Neutrophil (primary cell): ENCODE measurements around the gene TMPRSS9.
A peak's percentile ranks its signal among the peaks of the same experiment; 100 is the strongest.
"Not testable (repeated sequence)": the region's sequence is repeated elsewhere in the genome, so short reads cannot be mapped to it uniquely, and the experiment has no call there.

Experiments used
- H3K27ac ChIP-seq: fragments of 200-600 bp; sonication (generic); 2 replicates; pipeline ENCODE4 v1.5.1; 2016; ENCODE audit warnings: mild to moderate bottlenecking, moderate library complexity
- H3K27me3 ChIP-seq: fragments of 200-600 bp; sonication (generic); 2 replicates; pipeline ENCODE4 v1.6.0; 2016; ENCODE audit warnings: mild to moderate bottlenecking
- H3K36me3 ChIP-seq: fragments of 200-600 bp; sonication (generic); 2 replicates; pipeline ENCODE4 v1.5.1; 2017
- H3K4me1 ChIP-seq, 2 experiments: fragments of 200-600 bp in 1 of 2; sonication (generic) in 1 of 2; 1 replicate in 1 of 2; 2 replicates in 1 of 2; pipeline versions ENCODE4 v1.5.1 to v1.6.1; 2013 to 2016; ENCODE audit warnings: low read depth in 1 of 2, low read length in 1 of 2, mild to moderate bottlenecking in 1 of 2, moderate library complexity in 1 of 2; ENCODE audit not compliant: control insufficient read depth in 1 of 2, insufficient read depth in 1 of 2
- H3K4me3 ChIP-seq, 2 experiments: fragments of 200-600 bp in 1 of 2; sonication (generic) in 1 of 2; 1 replicate in 1 of 2; 2 replicates in 1 of 2; pipeline ENCODE4 v1.5.1; 2013 to 2016; ENCODE audit warnings: low read depth in 1 of 2, low read length in 1 of 2, mild to moderate bottlenecking in 1 of 2, moderate library complexity in 1 of 2
- H3K9me3 ChIP-seq: fragments of 200-600 bp; sonication (generic); 2 replicates; pipeline ENCODE4 v1.5.1; 2016
- CTCF ChIP-seq: fragments of 200-600 bp; sonication (generic); IDR thresholded peaks from 2 replicates; pipeline ENCODE4 v1.5.1; 2016; ENCODE audit warnings: antibody characterized with exemption

The TMPRSS9 gene

GRCh38 chr19:2469102-2469914 lies 109.2 kb downstream of the TMPRSS9 start:
- TF ChIP-seq CTCF, result no peak
- no peak overlapping the region for H3K4me3 ChIP-seq
- no peaks in the 10 kb centered on the region for H3K36me3 ChIP-seq
- no peak overlapping the region for H3K27ac ChIP-seq
- H3K27me3 ChIP-seq, result no peaks in the 10 kb centered on the region
- H3K9me3 ChIP-seq, result no peaks in the 10 kb centered on the region
- peaks cover 2 to 3% of the 10 kb centered on the region in 2 experiments for H3K4me1 ChIP-seq

- not testable (repeated sequence) for H3K4me3 ChIP-seq, H3K36me3 ChIP-seq, H3K27me3 ChIP-seq, H3K9me3 ChIP-seq, H3K27ac ChIP-seq, H3K4me1 ChIP-seq
These were observed 109.8 kb downstream of the TMPRSS9 start for GRCh38 chr19:2469915-2470200.

GRCh38 chr19:2474232-2475017 lies 114.4 kb downstream of the TMPRSS9 start:
- peaks cover 17% of the 10 kb centered on the region for H3K36me3 ChIP-seq
- peaks cover 36 to 40% of the 10 kb centered on the region in 2 experiments for H3K4me1 ChIP-seq
- peak; percentile 99 for TF ChIP-seq CTCF
- peak overlapping the region; percentile 88 for H3K27ac ChIP-seq
- H3K27me3 ChIP-seq, result no peaks in the 10 kb centered on the region
- no peaks in the 10 kb centered on the region for H3K9me3 ChIP-seq
- peak overlapping the region; percentile 98 to 100 for H3K4me3 ChIP-seq

GRCh38 chr19:2475018-2475701 lies 115.1 kb downstream of the TMPRSS9 start:
- Histone ChIP-seq H3K9me3 (no peaks in the 10 kb centered on the region), H3K27me3 (no peaks in the 10 kb centered on the region), H3K27ac (peak overlapping the region; percentile 88), H3K4me1 (peaks cover 38 to 42% of the 10 kb centered on the region in 2 experiments), H3K36me3 (peaks cover 17% of the 10 kb centered on the region), H3K4me3 (peak overlapping the region; percentile 98 to 100)
- no peak for TF ChIP-seq CTCF
